Upper lobe of right lung (tissue), 1 donor: ENCODE data around the gene STAT6. TPM values are rescaled to one million over a fixed set of nuclear protein-coding genes. Genes with fewer than 3 reads are reported as not detected.

ENCODE experiments used
- ATAC-seq: fragments of 200-7000 bp; cut with Tn5 transposase; one replicate; pipeline ENCODE4 v1.9.1; 2020; ENCODE audit warnings: mild to moderate bottlenecking, moderate library complexity
- DNase-seq: peaks from one replicate; pipeline ENCODE4 v3.0.0-alpha.2; 2020
- H3K27ac ChIP-seq: fragments of 200-600 bp; one replicate; pipeline ENCODE4 v1.8.0; 2022
- H3K27me3 ChIP-seq: fragments of 200-600 bp; one replicate; pipeline ENCODE4 v1.8.0; 2022; ENCODE audit warnings: mild to moderate bottlenecking
- H3K36me3 ChIP-seq: fragments of 200-600 bp; one replicate; pipeline ENCODE4 v1.8.0; 2022
- H3K4me1 ChIP-seq: fragments of 200-600 bp; one replicate; pipeline ENCODE4 v1.8.0; 2022
- H3K4me3 ChIP-seq: fragments of 200-600 bp; one replicate; pipeline ENCODE4 v1.8.0; 2022; ENCODE audit warnings: mild to moderate bottlenecking
- H3K9me3 ChIP-seq: fragments of 200-600 bp; one replicate; pipeline ENCODE4 v1.8.0; 2022
- CTCF ChIP-seq: fragments of 200-600 bp; IDR thresholded peaks from one replicate; pipeline ENCODE4 v1.8.0; 2022; ENCODE audit warnings: antibody characterized with exemption
- intact Hi-C: fragments of 100-400 bp; cut with DNase I; formaldehyde crosslinking; loops from one replicate; pipeline ENCODE4 v1.11.0; 2022
- total RNA-seq: library from RNA; stranded (reverse); fragmentation: NEBNext Ultra II Directional; extraction: Animal tissue kit (Norgen Biotek cat#: 25700); gene quantifications from one replicate; pipeline ENCODE4 v1.2.1, GENCODE V29; 2021
- donor health status: DM: no; HTN: yes; CAD: no; lungs with severe emphysema.

STAT6 gene
- total RNA-seq, 1 donor from 2014 or later, result 230 TPM

GRCh38 chr12:57069523-57069922 lies 41.6 kb downstream of the STAT6 start:
- peak; percentile 86 for TF ChIP-seq CTCF
- H3K9me3 ChIP-seq, result no peaks in the 10 kb centered on the region
- peaks cover 4% of the 10 kb centered on the region for H3K4me1 ChIP-seq
- H3K27me3 ChIP-seq, result no peaks in the 10 kb centered on the region
- intact Hi-C loops, result loop anchor here (10.0 kb wide), 1 partner anchor 115 kb away; no protein-coding TSS in a partner anchor
- H3K36me3 ChIP-seq, result peaks cover 31% of the 10 kb centered on the region
- peak overlapping the region; percentile 83 for H3K27ac ChIP-seq
- ATAC-seq (peak; percentile 99), DNase-seq (no peak)
- H3K4me3 ChIP-seq, result no peak overlapping the region

- Histone ChIP-seq H3K27ac (peak overlapping the region; percentile 26), H3K4me3 (no peak overlapping the region), H3K9me3 (no peaks in the 10 kb centered on the region), H3K27me3 (no peaks in the 10 kb centered on the region), H3K4me1 (peaks cover 4% of the 10 kb centered on the region), H3K36me3 (peaks cover 23% of the 10 kb centered on the region)
- DNase-seq, result no peak
- no peak for ATAC-seq
- TF ChIP-seq CTCF, result no peak
- intact Hi-C loops, result loop anchor here (10.0 kb wide), 1 partner anchor 119 kb away; no protein-coding TSS in a partner anchor
Observed at GRCh38 chr12:57066245-57066644, 44.9 kb downstream of the STAT6 start.

DNA sequence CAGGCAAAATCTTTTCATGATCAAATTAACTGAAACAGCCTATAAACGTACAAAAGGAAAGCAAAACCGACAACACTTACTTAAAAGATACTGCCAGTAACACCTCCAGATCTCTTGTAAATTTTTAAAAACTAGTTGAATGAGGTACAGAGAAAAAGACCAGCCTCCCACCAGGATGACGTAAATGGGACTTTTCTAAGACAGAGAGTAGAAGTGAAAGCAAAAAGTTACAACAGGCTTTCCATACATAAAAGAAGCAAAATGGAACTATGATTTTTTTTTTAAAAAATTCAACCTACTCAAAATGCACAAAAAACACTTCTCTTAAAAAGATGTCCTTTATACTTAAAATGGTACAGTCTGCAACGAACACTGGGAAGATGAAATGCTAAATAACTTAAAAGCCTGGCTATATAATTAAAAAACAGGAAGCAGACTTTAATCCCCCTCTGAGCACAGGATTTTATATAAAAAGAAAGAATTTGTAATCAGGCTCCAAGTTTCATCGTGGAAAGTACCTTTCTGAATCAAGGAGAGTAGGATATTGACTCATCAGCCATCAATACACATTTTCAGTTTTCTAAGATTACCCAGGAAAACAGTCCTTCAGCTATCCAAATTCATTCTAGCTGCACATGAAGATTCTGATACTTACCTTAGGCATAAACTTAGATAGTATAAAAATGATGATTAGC lies 47.0 kb downstream of the STAT6 start:
- no peak for TF ChIP-seq CTCF
- no peak for DNase-seq
- Histone ChIP-seq H3K36me3 (peaks cover 28% of the 10 kb centered on the region), H3K4me1 (no peaks in the 10 kb centered on the region), H3K27ac (no peak overlapping the region), H3K4me3 (no peak overlapping the region), H3K9me3 (no peaks in the 10 kb centered on the region), H3K27me3 (no peaks in the 10 kb centered on the region)
- ATAC-seq, result no peak
- intact Hi-C loops, result loop anchor here (10.0 kb wide), 1 partner anchor 121 kb away; no protein-coding TSS in a partner anchor

GRCh38 chr12:57058454-57058853 lies 52.7 kb downstream of the STAT6 start:
- no peak for TF ChIP-seq CTCF
- no peaks in the 10 kb centered on the region for H3K4me1 ChIP-seq
- DNase-seq (no peak), ATAC-seq (no peak)
- intact Hi-C loops, result no loop called here
- no peaks in the 10 kb centered on the region for H3K9me3 ChIP-seq
- H3K27ac ChIP-seq, result no peak overlapping the region
- no peaks in the 10 kb centered on the region for H3K27me3 ChIP-seq
- H3K36me3 ChIP-seq, result peaks cover 32% of the 10 kb centered on the region
- no peak overlapping the region for H3K4me3 ChIP-seq

GRCh38 chr12:57057067-57057751 lies 54.0 kb downstream of the STAT6 start:
- intact Hi-C loops, result no loop called here
- peaks cover 30% of the 10 kb centered on the region for H3K36me3 ChIP-seq
- DNase-seq, result no peak
- H3K27ac ChIP-seq, result peak overlapping the region; percentile 20
- H3K27me3 ChIP-seq, result no peaks in the 10 kb centered on the region
- TF ChIP-seq CTCF, result no peak
- H3K9me3 ChIP-seq, result no peaks in the 10 kb centered on the region
- ATAC-seq, result no peak
- no peaks in the 10 kb centered on the region for H3K4me1 ChIP-seq
- no peak overlapping the region for H3K4me3 ChIP-seq
